ENCODE data around the gene IP6K1. TPM values are rescaled to one million over a fixed set of nuclear protein-coding genes. Genes with fewer than 3 reads are reported as not detected.
"Not testable (repeated sequence)": the region's sequence is repeated elsewhere in the genome, so short reads cannot be mapped to it uniquely, and the experiment has no call there.

Gene IP6K1
- total RNA-seq, 1 experiment from 2014 or later, result 38.2 TPM

GRCh38 chr3:49785565-49786356 is 581 bp downstream of the IP6K1 start:
- peak overlapping the region; percentile 91 for H3K4me3 ChIP-seq (ENCODE audit: insufficient read depth, low read depth, low read length)
- peak; percentile 70 for DNase-seq
- no peaks in the 10 kb centered on the region; the same call in 1 of the 2 replicates for H3K36me3 ChIP-seq (replicated peaks; ENCODE audit: control insufficient read depth, insufficient read depth, low read length)
- no peaks in the 10 kb centered on the region for H3K27me3 ChIP-seq (ENCODE audit: control insufficient read depth, insufficient read depth, low read length)

- DNase-seq; H3K4me3 ChIP-seq (ENCODE audit: insufficient read depth, low read depth, low read length); H3K36me3 ChIP-seq (replicated peaks; ENCODE audit: control insufficient read depth, insufficient read depth, low read length): not testable (repeated sequence)
Observed at GRCh38 chr3:49782277-49782676, 4.1 kb downstream of the IP6K1 start.

DNA sequence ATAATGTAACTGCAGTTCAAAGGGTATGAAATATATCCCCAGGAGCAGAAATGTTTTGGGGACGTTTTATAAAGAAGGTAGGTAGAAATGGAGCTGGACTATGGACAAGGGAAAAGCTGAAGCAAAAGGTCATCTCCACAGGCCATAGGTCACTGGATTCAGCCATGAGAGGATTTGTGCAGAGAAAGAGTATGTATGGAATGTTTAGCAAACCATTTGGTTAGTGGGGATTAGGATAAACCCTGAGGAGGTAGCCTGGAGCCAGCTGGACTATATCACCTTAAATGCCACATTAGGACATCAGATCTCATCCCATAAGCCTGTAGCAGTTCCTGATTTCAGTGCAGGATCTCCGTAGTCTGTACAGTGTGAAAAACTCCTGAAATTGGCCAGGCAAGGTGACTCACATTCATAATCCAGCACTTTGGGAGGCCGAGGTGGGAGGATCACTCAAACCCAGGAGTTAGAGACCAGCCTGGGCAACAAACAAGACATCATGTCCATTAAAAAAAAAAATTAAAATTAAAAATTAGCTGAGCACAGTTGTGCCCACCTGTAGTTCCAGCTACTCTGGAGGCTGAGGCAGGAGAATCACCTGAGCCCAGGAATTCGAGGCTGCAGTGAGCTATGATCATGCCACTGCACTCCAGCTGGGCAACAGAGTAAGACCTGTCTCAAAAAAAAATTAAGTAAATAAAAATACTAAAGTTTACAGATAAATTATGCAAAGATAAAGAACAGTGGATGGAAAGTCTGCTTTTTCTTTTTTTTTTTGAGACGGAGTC is 4.7 kb downstream of the IP6K1 start:
- Histone ChIP-seq H3K36me3 (replicated peaks; ENCODE audit: control insufficient read depth, insufficient read depth, low read length) (no peaks in the 10 kb centered on the region; the same call in 1 of the 2 replicates), H3K4me3 (ENCODE audit: insufficient read depth, low read depth, low read length) (no peak overlapping the region), H3K27me3 (ENCODE audit: control insufficient read depth, insufficient read depth, low read length) (no peaks in the 10 kb centered on the region)
- DNase-seq, result no peak

More at GRCh38 chr3:49782277-49782676, 4.1 kb downstream of the IP6K1 start:
- H3K27me3 ChIP-seq (ENCODE audit: control insufficient read depth, insufficient read depth, low read length), result not testable (repeated sequence)

DNA sequence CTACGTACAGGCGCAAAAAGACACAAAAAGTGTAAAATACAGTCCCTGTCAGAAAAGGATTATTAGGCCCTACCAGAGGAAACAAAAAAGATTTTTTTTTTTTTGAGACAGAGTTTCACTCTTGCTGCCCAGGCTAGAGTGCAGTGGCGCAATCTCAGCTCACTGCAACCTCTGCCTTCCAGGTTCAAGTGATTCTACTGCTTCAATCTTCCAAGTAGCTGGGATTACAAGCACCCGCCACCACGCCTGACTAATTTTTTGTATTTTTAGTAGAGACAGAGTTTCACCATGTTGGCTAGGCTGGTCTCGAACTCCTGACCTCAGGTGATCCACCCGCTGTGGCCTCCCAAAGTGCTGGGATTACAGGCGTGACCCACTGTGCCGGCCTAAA is 5.4 kb downstream of the IP6K1 start:
- H3K36me3 ChIP-seq (replicated peaks; ENCODE audit: control insufficient read depth, insufficient read depth, low read length); H3K4me3 ChIP-seq (ENCODE audit: insufficient read depth, low read depth, low read length); DNase-seq; H3K27me3 ChIP-seq (ENCODE audit: control insufficient read depth, insufficient read depth, low read length): not testable (repeated sequence)

- Histone ChIP-seq H3K27me3 (ENCODE audit: control insufficient read depth, insufficient read depth, low read length) (no peaks in the 10 kb centered on the region), H3K4me3 (ENCODE audit: insufficient read depth, low read depth, low read length) (no peak overlapping the region), H3K36me3 (replicated peaks; ENCODE audit: control insufficient read depth, insufficient read depth, low read length) (no peaks in the 10 kb centered on the region; the same call in none of the 2 replicates)
- DNase-seq, result no peak
Observed at GRCh38 chr3:49780080-49780974, 6.0 kb downstream of the IP6K1 start.

GRCh38 chr3:49779358-49780079 is 6.8 kb downstream of the IP6K1 start:
- no peak for DNase-seq
- H3K4me3 ChIP-seq (ENCODE audit: insufficient read depth, low read depth, low read length), result no peak overlapping the region
- H3K36me3 ChIP-seq (replicated peaks; ENCODE audit: control insufficient read depth, insufficient read depth, low read length), result no peaks in the 10 kb centered on the region; the same call in none of the 2 replicates
- no peaks in the 10 kb centered on the region for H3K27me3 ChIP-seq (ENCODE audit: control insufficient read depth, insufficient read depth, low read length)

DNA sequence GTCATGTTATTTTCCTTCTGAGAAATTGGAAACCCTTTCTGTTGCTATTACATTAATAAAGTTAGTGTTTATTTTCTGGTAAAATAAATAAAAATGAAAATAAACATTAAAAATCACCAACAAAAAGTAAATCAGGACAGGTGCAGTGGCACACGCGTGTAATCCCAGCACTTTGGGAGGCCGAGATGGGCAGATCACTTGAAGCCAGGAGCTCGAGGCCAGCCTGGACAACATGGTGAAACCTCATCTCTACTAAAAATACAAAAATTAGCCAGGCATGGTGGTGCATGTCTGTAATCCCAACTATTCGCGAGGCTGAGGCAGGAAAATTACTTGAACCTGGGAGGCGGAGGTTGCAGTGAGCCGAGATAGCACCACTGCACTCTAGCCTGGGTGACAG is 10.2 kb downstream of the IP6K1 start:
- not testable (repeated sequence) for DNase-seq; H3K4me3 ChIP-seq (ENCODE audit: insufficient read depth, low read depth, low read length); H3K36me3 ChIP-seq (replicated peaks; ENCODE audit: control insufficient read depth, insufficient read depth, low read length); H3K27me3 ChIP-seq (ENCODE audit: control insufficient read depth, insufficient read depth, low read length)

- DNase-seq, result no peak
- Histone ChIP-seq H3K36me3 (replicated peaks; ENCODE audit: control insufficient read depth, insufficient read depth, low read length) (no peaks in the 10 kb centered on the region; the same call in 1 of the 2 replicates), H3K27me3 (ENCODE audit: control insufficient read depth, insufficient read depth, low read length) (no peaks in the 10 kb centered on the region), H3K4me3 (ENCODE audit: insufficient read depth, low read depth, low read length) (no peak overlapping the region)
Observed at GRCh38 chr3:49775538-49775937, 10.8 kb downstream of the IP6K1 start.

DNA sequence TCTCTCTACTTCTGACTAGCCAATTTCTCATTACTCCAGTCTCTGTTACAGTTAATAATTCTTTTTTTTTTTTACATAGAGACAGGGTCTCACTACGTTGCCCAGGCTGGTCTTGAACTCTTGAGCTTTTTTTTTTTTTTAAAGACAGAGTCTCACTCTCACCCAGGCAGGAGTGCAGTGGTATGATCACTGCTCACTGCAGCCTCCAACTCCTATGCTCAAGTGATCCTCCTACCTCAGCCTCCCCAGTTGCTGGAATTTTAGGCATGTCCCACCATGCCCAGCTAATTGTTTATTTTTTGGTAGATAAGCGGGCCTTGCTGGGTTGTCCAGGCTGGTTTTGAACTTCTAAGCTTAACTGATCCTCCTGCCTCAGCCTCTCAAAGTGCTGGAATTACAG is 13.6 kb downstream of the IP6K1 start:
- H3K27me3 ChIP-seq (ENCODE audit: control insufficient read depth, insufficient read depth, low read length), result no peaks in the 10 kb centered on the region
- H3K4me3 ChIP-seq (ENCODE audit: insufficient read depth, low read depth, low read length), result no peak overlapping the region
- H3K36me3 ChIP-seq (replicated peaks; ENCODE audit: control insufficient read depth, insufficient read depth, low read length), result no peaks in the 10 kb centered on the region; the same call in 1 of the 2 replicates
- DNase-seq, result no peak

GRCh38 chr3:49771340-49771938 is 14.9 kb downstream of the IP6K1 start:
- H3K36me3 ChIP-seq (replicated peaks; ENCODE audit: control insufficient read depth, insufficient read depth, low read length), result no peaks in the 10 kb centered on the region; the same call in 1 of the 2 replicates

GRCh38 chr3:49769926-49770325 is 16.4 kb downstream of the IP6K1 start:
- Histone ChIP-seq H3K27me3 (ENCODE audit: control insufficient read depth, insufficient read depth, low read length) (no peaks in the 10 kb centered on the region), H3K4me3 (ENCODE audit: insufficient read depth, low read depth, low read length) (no peak overlapping the region)
- no peak for DNase-seq

More at GRCh38 chr3:49771340-49771938, 14.9 kb downstream of the IP6K1 start:
- DNase-seq, result no peak
- no peak overlapping the region for H3K4me3 ChIP-seq (ENCODE audit: insufficient read depth, low read depth, low read length)
- H3K27me3 ChIP-seq (ENCODE audit: control insufficient read depth, insufficient read depth, low read length), result no peaks in the 10 kb centered on the region

GRCh38 chr3:49769286-49769915 is 16.9 kb downstream of the IP6K1 start:
- Histone ChIP-seq H3K36me3 (replicated peaks; ENCODE audit: control insufficient read depth, insufficient read depth, low read length) (no peaks in the 10 kb centered on the region), H3K4me3 (ENCODE audit: insufficient read depth, low read depth, low read length) (no peak overlapping the region), H3K27me3 (ENCODE audit: control insufficient read depth, insufficient read depth, low read length) (no peaks in the 10 kb centered on the region)
- DNase-seq, result no peak

More at GRCh38 chr3:49769926-49770325, 16.4 kb downstream of the IP6K1 start:
- no peaks in the 10 kb centered on the region for H3K36me3 ChIP-seq (replicated peaks; ENCODE audit: control insufficient read depth, insufficient read depth, low read length)

- no peak overlapping the region for H3K4me3 ChIP-seq (ENCODE audit: insufficient read depth, low read depth, low read length)
- DNase-seq, result no peak
- no peaks in the 10 kb centered on the region for H3K36me3 ChIP-seq (replicated peaks; ENCODE audit: control insufficient read depth, insufficient read depth, low read length)
- no peaks in the 10 kb centered on the region for H3K27me3 ChIP-seq (ENCODE audit: control insufficient read depth, insufficient read depth, low read length)
Observed at GRCh38 chr3:49763981-49764380, 22.4 kb downstream of the IP6K1 start.

Data from H7 (cell line).